ENCODE measurements around the gene TCP1. TPM values are rescaled to one million over a fixed set of nuclear protein-coding genes. Genes with fewer than 3 reads are reported as not detected.
A peak's percentile ranks its signal among the peaks of the same experiment; 100 is the strongest.

The TCP1 gene
- total and polyA plus RNA-seq, 2 of the 13 experiments (the other 11 are each of a cell fraction or from before 2014, with no cell fraction given): 116 to 553 TPM

DNA sequence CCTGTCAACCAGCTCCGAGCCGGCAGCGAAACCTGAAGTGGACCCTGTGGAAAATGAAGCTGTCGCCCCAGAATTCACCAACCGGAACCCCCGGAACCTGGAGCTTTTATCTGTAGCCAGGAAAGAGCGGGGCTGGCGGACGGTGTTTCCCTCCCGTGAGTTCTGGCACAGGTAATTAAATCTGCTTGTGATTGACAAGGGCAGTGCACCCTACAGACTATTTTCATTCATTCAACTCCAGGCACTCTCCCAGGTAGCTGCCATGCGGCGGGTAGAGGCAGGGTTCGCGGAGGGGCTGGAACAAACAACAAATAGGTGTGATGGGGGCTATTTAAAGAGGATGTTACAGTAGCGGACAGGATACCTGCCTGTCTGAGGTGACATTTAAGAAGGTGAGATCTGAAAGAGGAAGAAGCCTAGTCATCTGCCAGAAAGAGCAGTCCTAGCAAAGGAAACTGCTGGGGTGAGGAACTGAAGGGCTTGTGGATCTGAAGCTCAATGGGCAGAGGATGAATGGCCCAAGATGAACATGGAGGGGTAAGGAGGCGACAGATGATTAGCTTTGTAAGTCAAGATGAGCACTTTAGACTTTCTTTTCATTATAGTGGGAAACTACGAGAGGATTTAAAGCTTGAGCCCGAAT, 1.7 kb upstream of the TCP1 start (continued):
- TF ChIP-seq UBTF (CRISPR knock-in tag; IDR thresholded peaks at IDR 0.05) (no peak), KDM5B (CRISPR knock-in tag; IDR thresholded peaks at IDR 0.05; ENCODE audit: borderline replicate concordance) (0 out of 2 replicates have a peak, but pooled peaks have one; percentile 27), TCF12 (IDR thresholded peaks at IDR 0.05) (no peak), TCF12 (CRISPR knock-in tag; IDR thresholded peaks at IDR 0.05) (no peak), HOMEZ (CRISPR knock-in tag; IDR thresholded peaks at IDR 0.05; ENCODE audit: low read depth) (no peak), TOE1 (CRISPR knock-in tag; IDR thresholded peaks at IDR 0.05) (no peak), EED (CRISPR knock-in tag; IDR thresholded peaks at IDR 0.05) (0 out of 2 replicates have a peak, but pooled peaks have one; percentile 7)

Data from HepG2 (cell line).